Measurements from ENCODE around the gene ERBB4.

The ERBB4 gene

GRCh38 chr2:212535996-212536816, 2.4 kb downstream of the ERBB4 start:
- H3K36me3 Mint-ChIP-seq: no peaks in the 10 kb centered on the region
- H3K4me3 Mint-ChIP-seq: no peak overlapping the region
- H3K27me3 Mint-ChIP-seq: peaks cover 59% of the 10 kb centered on the region
- H3K4me1 Mint-ChIP-seq: peaks cover 8% of the 10 kb centered on the region
- H3K27ac Mint-ChIP-seq: no peak overlapping the region
- no peaks in the 10 kb centered on the region for H3K9me3 Mint-ChIP-seq
- CTCF ChIA-PET: no interaction called here
- no peak for DNase-seq

- no peaks in the 10 kb centered on the region for H3K9me3 Mint-ChIP-seq
- DNase-seq: no peak
- CTCF ChIA-PET: no interaction called here
- no peak overlapping the region for H3K4me3 Mint-ChIP-seq
- no peaks in the 10 kb centered on the region for H3K36me3 Mint-ChIP-seq
- peaks cover 41% of the 10 kb centered on the region for H3K27me3 Mint-ChIP-seq
- peaks cover 5% of the 10 kb centered on the region for H3K4me1 Mint-ChIP-seq
- H3K27ac Mint-ChIP-seq: no peak overlapping the region
These were observed 4.3 kb downstream of the ERBB4 start for GRCh38 chr2:212534336-212534735.

GRCh38 chr2:212532585-212532984, 6.0 kb downstream of the ERBB4 start:
- CTCF ChIA-PET: interaction anchor here (0.7 kb wide), 1 partner anchor 23 kb away, joined by 3 read pairs; no protein-coding TSS in a partner anchor
- Mint-ChIP-seq H3K27ac (no peak overlapping the region), H3K4me1 (peaks cover 5% of the 10 kb centered on the region), H3K9me3 (no peaks in the 10 kb centered on the region), H3K27me3 (peaks cover 24% of the 10 kb centered on the region), H3K36me3 (no peaks in the 10 kb centered on the region), H3K4me3 (no peak overlapping the region)
- DNase-seq: no peak

- peaks cover 19% of the 10 kb centered on the region for H3K27me3 Mint-ChIP-seq
- DNase-seq: no peak
- H3K27ac Mint-ChIP-seq: no peak overlapping the region
- H3K9me3 Mint-ChIP-seq: no peaks in the 10 kb centered on the region
- H3K4me3 Mint-ChIP-seq: no peak overlapping the region
- CTCF ChIA-PET: interaction anchor here (0.7 kb wide), 1 partner anchor 22 kb away, joined by 3 read pairs; no protein-coding TSS in a partner anchor
- peaks cover 5% of the 10 kb centered on the region for H3K4me1 Mint-ChIP-seq
- no peaks in the 10 kb centered on the region for H3K36me3 Mint-ChIP-seq
These were observed 6.5 kb downstream of the ERBB4 start for GRCh38 chr2:212532087-212532486.

GRCh38 chr2:212531499-212531898, 7.1 kb downstream of the ERBB4 start:
- Mint-ChIP-seq H3K36me3 (no peaks in the 10 kb centered on the region), H3K4me3 (no peak overlapping the region), H3K9me3 (no peaks in the 10 kb centered on the region), H3K4me1 (peaks cover 2% of the 10 kb centered on the region), H3K27ac (no peak overlapping the region), H3K27me3 (peaks cover 13% of the 10 kb centered on the region)
- no peak for DNase-seq
- CTCF ChIA-PET: no interaction called here

- H3K4me3 Mint-ChIP-seq: no peak overlapping the region
- H3K27me3 Mint-ChIP-seq: peaks cover 8% of the 10 kb centered on the region
- H3K36me3 Mint-ChIP-seq: no peaks in the 10 kb centered on the region
- no peak overlapping the region for H3K27ac Mint-ChIP-seq
- CTCF ChIA-PET: no interaction called here
- DNase-seq: no peak
- H3K4me1 Mint-ChIP-seq: no peaks in the 10 kb centered on the region
- H3K9me3 Mint-ChIP-seq: no peaks in the 10 kb centered on the region
These were observed 7.6 kb downstream of the ERBB4 start for GRCh38 chr2:212530991-212531390.

- no peak for DNase-seq
- Mint-ChIP-seq H3K9me3 (no peaks in the 10 kb centered on the region), H3K4me3 (no peak overlapping the region), H3K4me1 (no peaks in the 10 kb centered on the region), H3K27ac (no peak overlapping the region), H3K36me3 (no peaks in the 10 kb centered on the region), H3K27me3 (peaks cover 4% of the 10 kb centered on the region)
- CTCF ChIA-PET: no interaction called here
These were observed 8.2 kb downstream of the ERBB4 start for GRCh38 chr2:212530373-212530772.

GRCh38 chr2:212528106-212528856, 10.3 kb downstream of the ERBB4 start:
- Mint-ChIP-seq H3K4me3 (no peak overlapping the region), H3K27me3 (no peaks in the 10 kb centered on the region), H3K27ac (no peak overlapping the region), H3K36me3 (no peaks in the 10 kb centered on the region), H3K9me3 (no peaks in the 10 kb centered on the region), H3K4me1 (no peaks in the 10 kb centered on the region)
- CTCF ChIA-PET: no interaction called here
- no peak for DNase-seq

GRCh38 chr2:212526059-212526458, 12.5 kb downstream of the ERBB4 start:
- Mint-ChIP-seq H3K27me3 (no peaks in the 10 kb centered on the region), H3K4me1 (no peaks in the 10 kb centered on the region), H3K27ac (no peak overlapping the region), H3K36me3 (no peaks in the 10 kb centered on the region), H3K9me3 (no peaks in the 10 kb centered on the region), H3K4me3 (no peak overlapping the region)
- CTCF ChIA-PET: no interaction called here
- DNase-seq: no peak

- Mint-ChIP-seq H3K4me1 (no peaks in the 10 kb centered on the region), H3K27ac (no peak overlapping the region), H3K4me3 (no peak overlapping the region), H3K36me3 (no peaks in the 10 kb centered on the region), H3K9me3 (no peaks in the 10 kb centered on the region), H3K27me3 (no peaks in the 10 kb centered on the region)
- no peak for DNase-seq
- CTCF ChIA-PET: no interaction called here
These were observed 14.8 kb downstream of the ERBB4 start for GRCh38 chr2:212523756-212524155.

- Mint-ChIP-seq H3K27ac (no peak overlapping the region), H3K9me3 (no peaks in the 10 kb centered on the region), H3K27me3 (no peaks in the 10 kb centered on the region), H3K4me3 (no peak overlapping the region), H3K4me1 (no peaks in the 10 kb centered on the region), H3K36me3 (no peaks in the 10 kb centered on the region)
- DNase-seq: no peak
- CTCF ChIA-PET: no interaction called here
These were observed 18.3 kb downstream of the ERBB4 start for GRCh38 chr2:212520340-212520739.

GRCh38 chr2:212517693-212518092, 20.9 kb downstream of the ERBB4 start:
- CTCF ChIA-PET: no interaction called here
- no peak overlapping the region for H3K27ac Mint-ChIP-seq
- DNase-seq: no peak
- no peaks in the 10 kb centered on the region for H3K4me1 Mint-ChIP-seq
- H3K9me3 Mint-ChIP-seq: no peaks in the 10 kb centered on the region
- H3K4me3 Mint-ChIP-seq: no peak overlapping the region
- no peaks in the 10 kb centered on the region for H3K36me3 Mint-ChIP-seq
- no peaks in the 10 kb centered on the region for H3K27me3 Mint-ChIP-seq

- Mint-ChIP-seq H3K27me3 (no peaks in the 10 kb centered on the region), H3K36me3 (no peaks in the 10 kb centered on the region)
These were observed 33.0 kb downstream of the ERBB4 start for GRCh38 chr2:212505586-212505985.

GRCh38 chr2:212495046-212495445, 43.6 kb downstream of the ERBB4 start:
- CTCF ChIA-PET: no interaction called here
- no peaks in the 10 kb centered on the region for H3K36me3 Mint-ChIP-seq
- H3K9me3 Mint-ChIP-seq: no peaks in the 10 kb centered on the region
- no peak overlapping the region for H3K4me3 Mint-ChIP-seq
- no peak overlapping the region for H3K27ac Mint-ChIP-seq
- no peak for DNase-seq
- no peaks in the 10 kb centered on the region for H3K27me3 Mint-ChIP-seq
- H3K4me1 Mint-ChIP-seq: no peaks in the 10 kb centered on the region

More at GRCh38 chr2:212505586-212505985, 33.0 kb downstream of the ERBB4 start:
- DNase-seq: no peak
- H3K4me1 Mint-ChIP-seq: no peaks in the 10 kb centered on the region
- no peak overlapping the region for H3K27ac Mint-ChIP-seq
- no peaks in the 10 kb centered on the region for H3K9me3 Mint-ChIP-seq
- CTCF ChIA-PET: no interaction called here
- H3K4me3 Mint-ChIP-seq: no peak overlapping the region

- no peaks in the 10 kb centered on the region for H3K27me3 Mint-ChIP-seq
- CTCF ChIA-PET: no interaction called here
- DNase-seq: no peak
- no peaks in the 10 kb centered on the region for H3K36me3 Mint-ChIP-seq
- H3K4me3 Mint-ChIP-seq: no peak overlapping the region
- H3K4me1 Mint-ChIP-seq: no peaks in the 10 kb centered on the region
- H3K27ac Mint-ChIP-seq: no peak overlapping the region
- no peaks in the 10 kb centered on the region for H3K9me3 Mint-ChIP-seq
These were observed 44.1 kb downstream of the ERBB4 start for GRCh38 chr2:212494418-212495020.

All from activated naive CD4-positive, alpha-beta T cell treated with anti-CD3 and anti-CD28 coated beads, Interleukin-2, amount 10 ng/mL, durations not matched to agents 7 days and 5 days (primary cell).